Upper lobe of right lung (tissue), 1 donor: ENCODE data around the gene NECTIN4. TPM values are rescaled to one million over a fixed set of nuclear protein-coding genes. Genes with fewer than 3 reads are reported as not detected.
A peak's percentile ranks its signal among the peaks of the same experiment; 100 is the strongest.
"Not testable (repeated sequence)": the region's sequence is repeated elsewhere in the genome, so short reads cannot be mapped to it uniquely, and the experiment has no call there.

Experiments used
- ATAC-seq: fragments of 200-7000 bp; cut with Tn5 transposase; one replicate; pipeline ENCODE4 v1.9.1; 2020; ENCODE audit warnings: mild to moderate bottlenecking, moderate library complexity
- DNase-seq: peaks from one replicate; pipeline ENCODE4 v3.0.0-alpha.2; 2020
- H3K27ac ChIP-seq: fragments of 200-600 bp; one replicate; pipeline ENCODE4 v1.8.0; 2022
- H3K27me3 ChIP-seq: fragments of 200-600 bp; one replicate; pipeline ENCODE4 v1.8.0; 2022; ENCODE audit warnings: mild to moderate bottlenecking
- H3K36me3 ChIP-seq: fragments of 200-600 bp; one replicate; pipeline ENCODE4 v1.8.0; 2022
- H3K4me1 ChIP-seq: fragments of 200-600 bp; one replicate; pipeline ENCODE4 v1.8.0; 2022
- H3K4me3 ChIP-seq: fragments of 200-600 bp; one replicate; pipeline ENCODE4 v1.8.0; 2022; ENCODE audit warnings: mild to moderate bottlenecking
- H3K9me3 ChIP-seq: fragments of 200-600 bp; one replicate; pipeline ENCODE4 v1.8.0; 2022
- CTCF ChIP-seq: fragments of 200-600 bp; IDR thresholded peaks from one replicate; pipeline ENCODE4 v1.8.0; 2022; ENCODE audit warnings: antibody characterized with exemption
- intact Hi-C: fragments of 100-400 bp; cut with DNase I; formaldehyde crosslinking; loops from one replicate; pipeline ENCODE4 v1.11.0; 2022
- total RNA-seq: library from RNA; stranded (reverse); fragmentation: NEBNext Ultra II Directional; extraction: Animal tissue kit (Norgen Biotek cat#: 25700); gene quantifications from one replicate; pipeline ENCODE4 v1.2.1, GENCODE V29; 2021
- donor health status: DM: no; HTN: yes; CAD: no; lungs with severe emphysema.

Gene NECTIN4
- total RNA-seq, 1 donor from 2014 or later = 5.4 TPM

GRCh38 chr1:161122967-161123366 is 33.6 kb upstream of the NECTIN4 start:
- peak; percentile 69 for DNase-seq
- intact Hi-C loops = no loop called here
- Histone ChIP-seq H3K36me3 (peaks cover 81% of the 10 kb centered on the region), H3K4me1 (peaks cover 38% of the 10 kb centered on the region), H3K9me3 (no peaks in the 10 kb centered on the region), H3K4me3 (no peak overlapping the region), H3K27ac (no peak overlapping the region), H3K27me3 (no peaks in the 10 kb centered on the region)
- no peak for TF ChIP-seq CTCF
- ATAC-seq = peak; percentile 21

- intact Hi-C loops = no loop called here
- Histone ChIP-seq H3K9me3 (no peaks in the 10 kb centered on the region), H3K27me3 (no peaks in the 10 kb centered on the region), H3K27ac (no peak overlapping the region), H3K4me3 (no peak overlapping the region), H3K36me3 (peaks cover 69% of the 10 kb centered on the region), H3K4me1 (peaks cover 32% of the 10 kb centered on the region)
- ATAC-seq (peak; percentile 30), DNase-seq (no peak)
- TF ChIP-seq CTCF = no peak
Measured at GRCh38 chr1:161121834-161122233, 32.5 kb upstream of the NECTIN4 start.

GRCh38 chr1:161121042-161121650 is 31.8 kb upstream of the NECTIN4 start:
- DNase-seq (no peak), ATAC-seq (no peak)
- intact Hi-C loops = no loop called here
- peaks cover 64% of the 10 kb centered on the region for H3K36me3 ChIP-seq
- peaks cover 36% of the 10 kb centered on the region for H3K4me1 ChIP-seq
- no peak overlapping the region for H3K4me3 ChIP-seq
- peak overlapping the region; percentile 36 for H3K27ac ChIP-seq
- H3K9me3 ChIP-seq = no peaks in the 10 kb centered on the region
- no peak for TF ChIP-seq CTCF
- no peaks in the 10 kb centered on the region for H3K27me3 ChIP-seq

GRCh38 chr1:161119092-161119903 is 29.9 kb upstream of the NECTIN4 start:
- ATAC-seq (peak; percentile 43), DNase-seq (no peak)
- peaks cover 46% of the 10 kb centered on the region for H3K36me3 ChIP-seq
- peak; percentile 35 for TF ChIP-seq CTCF
- peak overlapping the region; percentile 94 for H3K27ac ChIP-seq
- peak overlapping the region; percentile 100 for H3K4me3 ChIP-seq
- H3K4me1 ChIP-seq = peaks cover 48% of the 10 kb centered on the region
- no peaks in the 10 kb centered on the region for H3K27me3 ChIP-seq
- H3K9me3 ChIP-seq = no peaks in the 10 kb centered on the region
- intact Hi-C loops = no loop called here

GRCh38 chr1:161117759-161118581 is 28.6 kb upstream of the NECTIN4 start, which contains the start of the genes NIT1 and PFDN2:
TSS of gene NIT1 (plus strand) at chr1:161118105. CDS start at chr1:161118177, 72 bp downstream.
TSS of gene PFDN2 (minus strand) at chr1:161118037. CDS start at chr1:161118026, 11 bp downstream.
- peak within 1 kb of the TSS; percentile 100 for H3K4me3 ChIP-seq
- no peak for TF ChIP-seq CTCF
- ATAC-seq = peak; percentile 92
- intact Hi-C loops = no loop called here
- peak; percentile 94 for DNase-seq
- peak within 1 kb of the TSS; percentile 94 for H3K27ac ChIP-seq
- peaks cover 33% of the 10 kb centered on the region for H3K36me3 ChIP-seq
- peaks cover 61% of the 10 kb centered on the region for H3K4me1 ChIP-seq
- H3K9me3 ChIP-seq = no peaks in the 10 kb centered on the region
- no peaks in the 10 kb centered on the region for H3K27me3 ChIP-seq

- ATAC-seq, intact Hi-C loops: not testable (repeated sequence)
- peaks cover 60% of the 10 kb centered on the region for H3K4me1 ChIP-seq
Measured at GRCh38 chr1:161115961-161116360, 26.6 kb upstream of the NECTIN4 start.

More at GRCh38 chr1:161115961-161116360, 26.6 kb upstream of the NECTIN4 start:
- H3K27ac ChIP-seq, H3K9me3 ChIP-seq, H3K27me3 ChIP-seq, DNase-seq, H3K4me3 ChIP-seq: not testable (repeated sequence)
- H3K36me3 ChIP-seq = peaks cover 13% of the 10 kb centered on the region
